ENCODE measurements around the gene C1orf232. TPM values are rescaled to one million over a fixed set of nuclear protein-coding genes. Genes with fewer than 3 reads are reported as not detected.

C1orf232 gene
- total and polyA plus RNA-seq, 5 donors from 2014 or later, result not detected

- DNase-seq, result no peak
- no peaks in the 10 kb centered on the region for H3K36me3 Mint-ChIP-seq
- no peak overlapping the region for H3K27ac Mint-ChIP-seq
Observed at GRCh38 chr1:26197813-26198212, 29.1 kb upstream of the C1orf232 start.

GRCh38 chr1:26197301-26197700 lies 28.5 kb upstream of the C1orf232 start:
- H3K4me1 ChIP-seq (ENCODE audit: control insufficient read depth, insufficient read depth, low read length, poor library complexity, severe bottlenecking), result peaks cover 18% of the 10 kb centered on the region
- H3K27me3 Mint-ChIP-seq, result peaks cover 16% of the 10 kb centered on the region
- H3K36me3 Mint-ChIP-seq, result no peaks in the 10 kb centered on the region
- no peaks in the 10 kb centered on the region for H3K36me3 ChIP-seq (ENCODE audit: control insufficient read depth, insufficient read depth, low read length)
- ATAC-seq (ENCODE audit: low read depth in 2 of 2), result no peak
- no peak for DNase-seq
- H3K4me3 Mint-ChIP-seq, result no peak overlapping the region
- H3K27ac Mint-ChIP-seq, result no peak overlapping the region
- no peaks in the 10 kb centered on the region for H3K9me3 ChIP-seq (ENCODE audit: control insufficient read depth in 2 of 2, low read length in 2 of 2)
- H3K27me3 ChIP-seq (ENCODE audit: control insufficient read depth, insufficient read depth, low read length), result no peaks in the 10 kb centered on the region
- H3K4me1 Mint-ChIP-seq, result peaks cover 5 to 33% (median 18%) of the 10 kb centered on the region in 4 donors
- no peak overlapping the region for H3K4me3 ChIP-seq (ENCODE audit: low read depth, low read length)
- H3K9me3 Mint-ChIP-seq, result peaks cover 0 to 1% (median 0%) of the 10 kb centered on the region in 7 donors
- H3K27ac ChIP-seq (ENCODE audit: insufficient read depth, low read length, poor library complexity, severe bottlenecking), result no peak overlapping the region

More at GRCh38 chr1:26197813-26198212, 29.1 kb upstream of the C1orf232 start:
- H3K36me3 ChIP-seq (ENCODE audit: control insufficient read depth, insufficient read depth, low read length), result no peaks in the 10 kb centered on the region
- Mint-ChIP-seq H3K4me1 (peaks cover 5 to 36% (median 22%) of the 10 kb centered on the region in 4 donors), H3K4me3 (no peak overlapping the region), H3K27me3 (peaks cover 16% of the 10 kb centered on the region), H3K9me3 (peaks cover 0 to 1% (median 0%) of the 10 kb centered on the region in 7 donors)
- no peak overlapping the region for H3K27ac ChIP-seq (ENCODE audit: insufficient read depth, low read length, poor library complexity, severe bottlenecking)
- H3K4me1 ChIP-seq (ENCODE audit: control insufficient read depth, insufficient read depth, low read length, poor library complexity, severe bottlenecking), result peaks cover 23% of the 10 kb centered on the region
- no peaks in the 10 kb centered on the region for H3K27me3 ChIP-seq (ENCODE audit: control insufficient read depth, insufficient read depth, low read length)
- H3K9me3 ChIP-seq (ENCODE audit: control insufficient read depth in 2 of 2, low read length in 2 of 2), result no peaks in the 10 kb centered on the region
- H3K4me3 ChIP-seq (ENCODE audit: low read depth, low read length), result no peak overlapping the region
- no peak for ATAC-seq (ENCODE audit: low read depth in 2 of 2)

- no peak for DNase-seq
Observed at GRCh38 chr1:26195805-26196204, 27.0 kb upstream of the C1orf232 start.

GRCh38 chr1:26191739-26192138 lies 23.0 kb upstream of the C1orf232 start:
- ATAC-seq (ENCODE audit: low read depth in 2 of 2) (no peak), DNase-seq (peak in 1 of 3 donors; percentile 57)
- H3K4me1 ChIP-seq (ENCODE audit: control insufficient read depth, insufficient read depth, low read length, poor library complexity, severe bottlenecking), result peaks cover 4% of the 10 kb centered on the region
- peaks cover 0 to 15% (median 7%) of the 10 kb centered on the region in 4 donors for H3K4me1 Mint-ChIP-seq
- no peaks in the 10 kb centered on the region for H3K36me3 ChIP-seq (ENCODE audit: control insufficient read depth, insufficient read depth, low read length)
- H3K27me3 ChIP-seq (ENCODE audit: control insufficient read depth, insufficient read depth, low read length), result no peaks in the 10 kb centered on the region
- no peaks in the 10 kb centered on the region for H3K9me3 ChIP-seq (ENCODE audit: control insufficient read depth in 2 of 2, low read length in 2 of 2)
- H3K27ac ChIP-seq (ENCODE audit: insufficient read depth, low read length, poor library complexity, severe bottlenecking), result no peak overlapping the region
- H3K36me3 Mint-ChIP-seq, result peaks cover 4% of the 10 kb centered on the region
- H3K27me3 Mint-ChIP-seq, result peaks cover 11% of the 10 kb centered on the region
- H3K4me3 Mint-ChIP-seq, result peak overlapping the region in 1 of 4 donors; percentile 10
- H3K9me3 Mint-ChIP-seq, result peaks cover 0 to 4% (median 0%) of the 10 kb centered on the region in 7 donors
- no peak overlapping the region for H3K4me3 ChIP-seq (ENCODE audit: low read depth, low read length)
- H3K27ac Mint-ChIP-seq, result peak overlapping the region in 2 of 3 donors; percentile 22 to 52

More at GRCh38 chr1:26195805-26196204, 27.0 kb upstream of the C1orf232 start:
- peaks cover 0 to 4% (median 0%) of the 10 kb centered on the region in 7 donors for H3K9me3 Mint-ChIP-seq
- H3K9me3 ChIP-seq (ENCODE audit: control insufficient read depth in 2 of 2, low read length in 2 of 2), result no peaks in the 10 kb centered on the region
- H3K4me1 ChIP-seq (ENCODE audit: control insufficient read depth, insufficient read depth, low read length, poor library complexity, severe bottlenecking), result peaks cover 8% of the 10 kb centered on the region
- H3K4me3 ChIP-seq (ENCODE audit: low read depth, low read length), result no peak overlapping the region
- H3K27ac Mint-ChIP-seq, result no peak overlapping the region
- peaks cover 0 to 27% (median 11%) of the 10 kb centered on the region in 4 donors for H3K4me1 Mint-ChIP-seq
- H3K27me3 ChIP-seq (ENCODE audit: control insufficient read depth, insufficient read depth, low read length), result no peaks in the 10 kb centered on the region
- H3K36me3 ChIP-seq (ENCODE audit: control insufficient read depth, insufficient read depth, low read length), result no peaks in the 10 kb centered on the region
- no peak overlapping the region for H3K4me3 Mint-ChIP-seq
- H3K36me3 Mint-ChIP-seq, result no peaks in the 10 kb centered on the region
- peaks cover 16% of the 10 kb centered on the region for H3K27me3 Mint-ChIP-seq
- no peak for ATAC-seq (ENCODE audit: low read depth in 2 of 2)
- H3K27ac ChIP-seq (ENCODE audit: insufficient read depth, low read length, poor library complexity, severe bottlenecking), result no peak overlapping the region

- peaks cover 0 to 4% (median 0%) of the 10 kb centered on the region in 7 donors for H3K9me3 Mint-ChIP-seq
- H3K4me3 Mint-ChIP-seq, result no peak within 1 kb of the TSS
- Histone ChIP-seq H3K4me1 (ENCODE audit: control insufficient read depth, insufficient read depth, low read length, poor library complexity, severe bottlenecking) (peaks cover 4% of the 10 kb centered on the region), H3K36me3 (ENCODE audit: control insufficient read depth, insufficient read depth, low read length) (no peaks in the 10 kb centered on the region), H3K9me3 (ENCODE audit: control insufficient read depth in 2 of 2, low read length in 2 of 2) (no peaks in the 10 kb centered on the region), H3K27me3 (ENCODE audit: control insufficient read depth, insufficient read depth, low read length) (no peaks in the 10 kb centered on the region), H3K4me3 (ENCODE audit: low read depth, low read length) (no peak within 1 kb of the TSS), H3K27ac (ENCODE audit: insufficient read depth, low read length, poor library complexity, severe bottlenecking) (no peak within 1 kb of the TSS)
- H3K36me3 Mint-ChIP-seq, result peaks cover 7% of the 10 kb centered on the region
- peak within 1 kb of the TSS in 2 of 3 donors; percentile 52 to 78 for H3K27ac Mint-ChIP-seq
- H3K4me1 Mint-ChIP-seq, result peaks cover 0 to 15% (median 7%) of the 10 kb centered on the region in 4 donors
- peaks cover 7% of the 10 kb centered on the region for H3K27me3 Mint-ChIP-seq
- no peak for ATAC-seq (ENCODE audit: low read depth in 2 of 2)
- peak in 2 of 3 donors; percentile 20 to 39 for DNase-seq
Observed at GRCh38 chr1:26190373-26190987, 21.7 kb upstream of the C1orf232 start, which contains the start of gene CATSPER4. CATSPER4 (plus strand) TSS chr1:26190602; CDS start chr1:26190628, 26 bp downstream.

- H3K4me3 ChIP-seq (ENCODE audit: low read depth, low read length), result no peak overlapping the region
- peaks cover 0 to 15% (median 7%) of the 10 kb centered on the region in 4 donors for H3K4me1 Mint-ChIP-seq
- peaks cover 0 to 4% (median 0%) of the 10 kb centered on the region in 7 donors for H3K9me3 Mint-ChIP-seq
- no peaks in the 10 kb centered on the region for H3K36me3 ChIP-seq (ENCODE audit: control insufficient read depth, insufficient read depth, low read length)
- H3K36me3 Mint-ChIP-seq, result peaks cover 7% of the 10 kb centered on the region
- H3K27ac Mint-ChIP-seq, result peak overlapping the region in 1 of 3 donors; percentile 13
- H3K4me1 ChIP-seq (ENCODE audit: control insufficient read depth, insufficient read depth, low read length, poor library complexity, severe bottlenecking), result peaks cover 4% of the 10 kb centered on the region
- DNase-seq (no peak), ATAC-seq (ENCODE audit: low read depth in 2 of 2) (no peak)
- H3K27me3 ChIP-seq (ENCODE audit: control insufficient read depth, insufficient read depth, low read length), result no peaks in the 10 kb centered on the region
- H3K27ac ChIP-seq (ENCODE audit: insufficient read depth, low read length, poor library complexity, severe bottlenecking), result no peak overlapping the region
- no peak overlapping the region for H3K4me3 Mint-ChIP-seq
- no peaks in the 10 kb centered on the region for H3K9me3 ChIP-seq (ENCODE audit: control insufficient read depth in 2 of 2, low read length in 2 of 2)
- H3K27me3 Mint-ChIP-seq, result peaks cover 5% of the 10 kb centered on the region
Observed at GRCh38 chr1:26189751-26190275, 21.1 kb upstream of the C1orf232 start.

GRCh38 chr1:26189331-26189730 lies 20.6 kb upstream of the C1orf232 start:
- Histone ChIP-seq H3K9me3 (ENCODE audit: control insufficient read depth in 2 of 2, low read length in 2 of 2) (no peaks in the 10 kb centered on the region), H3K27me3 (ENCODE audit: control insufficient read depth, insufficient read depth, low read length) (no peaks in the 10 kb centered on the region), H3K36me3 (ENCODE audit: control insufficient read depth, insufficient read depth, low read length) (no peaks in the 10 kb centered on the region), H3K4me3 (ENCODE audit: low read depth, low read length) (no peak overlapping the region), H3K27ac (ENCODE audit: insufficient read depth, low read length, poor library complexity, severe bottlenecking) (no peak overlapping the region), H3K4me1 (ENCODE audit: control insufficient read depth, insufficient read depth, low read length, poor library complexity, severe bottlenecking) (peaks cover 4% of the 10 kb centered on the region)
- H3K4me1 Mint-ChIP-seq, result peaks cover 0 to 15% (median 7%) of the 10 kb centered on the region in 4 donors
- H3K27me3 Mint-ChIP-seq, result peaks cover 5% of the 10 kb centered on the region
- DNase-seq (no peak), ATAC-seq (ENCODE audit: low read depth in 2 of 2) (no peak)
- peaks cover 0 to 4% (median 0%) of the 10 kb centered on the region in 7 donors for H3K9me3 Mint-ChIP-seq
- H3K27ac Mint-ChIP-seq, result peak overlapping the region in 1 of 3 donors; percentile 13
- no peak overlapping the region for H3K4me3 Mint-ChIP-seq
- peaks cover 7% of the 10 kb centered on the region for H3K36me3 Mint-ChIP-seq
